Measurements from ENCODE around the gene CCDC171.
"Not testable (repeated sequence)": the region's sequence is repeated elsewhere in the genome, so short reads cannot be mapped to it uniquely, and the experiment has no call there.

CCDC171 gene

GRCh38 chr9:15696979-15697378, 144.1 kb downstream of the CCDC171 start:
- Histone ChIP-seq H3K36me3 (ENCODE audit: low read length) (no peaks in the 10 kb centered on the region), H3F3A (ENCODE audit: insufficient read depth) (no peaks in the 10 kb centered on the region), H3K27me3 (ENCODE audit: low read length) (no peaks in the 10 kb centered on the region), H3K79me2 (ENCODE audit: insufficient read depth, low read length) (no peaks in the 10 kb centered on the region), H3K27ac (ENCODE audit: low read depth, low read length) (no peak overlapping the region), H3K4me3 (ENCODE audit: insufficient read depth, low read length, poor library complexity, severe bottlenecking) (no peak overlapping the region), H3K9me2 (replicated peaks; ENCODE audit: insufficient read depth, low read length) (no peaks in the 10 kb centered on the region), H2AFZ (ENCODE audit: low read depth, low read length, severe bottlenecking) (no peak overlapping the region), H3K4me2 (ENCODE audit: low read depth, low read length, poor library complexity, severe bottlenecking) (no peak overlapping the region), H3K9me3 (ENCODE audit: insufficient read depth, low read length) (no peaks in the 10 kb centered on the region), H3K9ac (ENCODE audit: low read length) (no peak overlapping the region), H4K20me1 (ENCODE audit: low read depth, low read length) (no peaks in the 10 kb centered on the region)
- TF ChIP-seq EZH2phosphoT487 (conservative IDR thresholded peaks at IDR 0.05; ENCODE audit: low read length) (no peak), CTCF (IDR thresholded peaks at IDR 0.05; ENCODE audit: insufficient read depth, low read length, poor library complexity, severe bottlenecking) (no peak)

- Histone ChIP-seq H3K27me3 (ENCODE audit: low read length) (no peaks in the 10 kb centered on the region), H3F3A (ENCODE audit: insufficient read depth) (no peaks in the 10 kb centered on the region), H3K79me2 (ENCODE audit: insufficient read depth, low read length) (no peaks in the 10 kb centered on the region), H3K36me3 (ENCODE audit: low read length) (no peaks in the 10 kb centered on the region), H3K9me2 (replicated peaks; ENCODE audit: insufficient read depth, low read length) (no peaks in the 10 kb centered on the region), H4K20me1 (ENCODE audit: low read depth, low read length) (no peaks in the 10 kb centered on the region), H3K9ac (ENCODE audit: low read length) (no peak overlapping the region), H2AFZ (ENCODE audit: low read depth, low read length, severe bottlenecking) (no peak overlapping the region), H3K27ac (ENCODE audit: low read depth, low read length) (no peak overlapping the region), H3K9me3 (ENCODE audit: insufficient read depth, low read length) (no peaks in the 10 kb centered on the region), H3K4me3 (ENCODE audit: insufficient read depth, low read length, poor library complexity, severe bottlenecking) (no peak overlapping the region), H3K4me2 (ENCODE audit: low read depth, low read length, poor library complexity, severe bottlenecking) (no peak overlapping the region)
- TF ChIP-seq EZH2phosphoT487 (conservative IDR thresholded peaks at IDR 0.05; ENCODE audit: low read length) (no peak), CTCF (IDR thresholded peaks at IDR 0.05; ENCODE audit: insufficient read depth, low read length, poor library complexity, severe bottlenecking) (no peak)
Observed at GRCh38 chr9:15697446-15697851, 144.6 kb downstream of the CCDC171 start.

- not testable (repeated sequence) for H3K4me2 ChIP-seq (ENCODE audit: low read depth, low read length, poor library complexity, severe bottlenecking); H3K79me2 ChIP-seq (ENCODE audit: insufficient read depth, low read length)
Observed at GRCh38 chr9:15699876-15700559, 147.2 kb downstream of the CCDC171 start.

GRCh38 chr9:15707000-15707399, 154.2 kb downstream of the CCDC171 start:
- Histone ChIP-seq H3K36me3 (ENCODE audit: low read length) (no peaks in the 10 kb centered on the region), H3K9me2 (replicated peaks; ENCODE audit: insufficient read depth, low read length) (no peaks in the 10 kb centered on the region), H3K4me3 (ENCODE audit: insufficient read depth, low read length, poor library complexity, severe bottlenecking) (no peak overlapping the region), H3K4me2 (ENCODE audit: low read depth, low read length, poor library complexity, severe bottlenecking) (no peak overlapping the region), H3F3A (ENCODE audit: insufficient read depth) (no peaks in the 10 kb centered on the region), H4K20me1 (ENCODE audit: low read depth, low read length) (no peaks in the 10 kb centered on the region), H3K79me2 (ENCODE audit: insufficient read depth, low read length) (no peaks in the 10 kb centered on the region), H2AFZ (ENCODE audit: low read depth, low read length, severe bottlenecking) (no peak overlapping the region), H3K27me3 (ENCODE audit: low read length) (no peaks in the 10 kb centered on the region), H3K27ac (ENCODE audit: low read depth, low read length) (no peak overlapping the region), H3K9ac (ENCODE audit: low read length) (no peak overlapping the region), H3K9me3 (ENCODE audit: insufficient read depth, low read length) (no peaks in the 10 kb centered on the region)
- TF ChIP-seq EZH2phosphoT487 (conservative IDR thresholded peaks at IDR 0.05; ENCODE audit: low read length) (no peak), CTCF (IDR thresholded peaks at IDR 0.05; ENCODE audit: insufficient read depth, low read length, poor library complexity, severe bottlenecking) (no peak)

More at GRCh38 chr9:15699876-15700559, 147.2 kb downstream of the CCDC171 start:
- not testable (repeated sequence) for H3K9ac ChIP-seq (ENCODE audit: low read length); H3K36me3 ChIP-seq (ENCODE audit: low read length); H3F3A ChIP-seq (ENCODE audit: insufficient read depth); H3K9me3 ChIP-seq (ENCODE audit: insufficient read depth, low read length); H4K20me1 ChIP-seq (ENCODE audit: low read depth, low read length); H3K27me3 ChIP-seq (ENCODE audit: low read length); H3K27ac ChIP-seq (ENCODE audit: low read depth, low read length); H2AFZ ChIP-seq (ENCODE audit: low read depth, low read length, severe bottlenecking); H3K4me3 ChIP-seq (ENCODE audit: insufficient read depth, low read length, poor library complexity, severe bottlenecking); H3K9me2 ChIP-seq (replicated peaks; ENCODE audit: insufficient read depth, low read length)

Measured in SU-DHL-6 (cell line).